HG03060 (cell line): ENCODE results near the gene BFSP2.

Experiments
- ATAC-seq: cut with Tn5 transposase; IDR thresholded peaks from one replicate; pipeline ENCODE4 v1.9.1; 2021; ENCODE audit warnings: low read depth, moderate number of reproducible peaks; ENCODE audit not compliant: unreplicated experiment

The BFSP2 gene

GRCh38 chr3:133381346-133382109 is 18.3 kb upstream of the BFSP2 start:
- no peak for ATAC-seq

GRCh38 chr3:133383175-133383574 is 16.7 kb upstream of the BFSP2 start:
- ATAC-seq = no peak

- ATAC-seq = no peak
Observed at GRCh38 chr3:133383741-133384140, 16.1 kb upstream of the BFSP2 start.

- peak; percentile 52 for ATAC-seq
Observed at GRCh38 chr3:133384331-133385027, 15.4 kb upstream of the BFSP2 start.

- ATAC-seq = no peak
Observed at GRCh38 chr3:133386876-133387275, 13.0 kb upstream of the BFSP2 start.

- no peak for ATAC-seq
Observed at GRCh38 chr3:133387341-133387740, 12.5 kb upstream of the BFSP2 start.

- ATAC-seq = no peak
Observed at GRCh38 chr3:133388696-133389395, 11.0 kb upstream of the BFSP2 start.

GRCh38 chr3:133390715-133391114 is 9.1 kb upstream of the BFSP2 start:
- ATAC-seq = no peak

- ATAC-seq = no peak
Observed at GRCh38 chr3:133393204-133393603, 6.7 kb upstream of the BFSP2 start.

- ATAC-seq = no peak
Observed at GRCh38 chr3:133393691-133394474, 6.0 kb upstream of the BFSP2 start.

GRCh38 chr3:133394561-133395311 is 5.1 kb upstream of the BFSP2 start:
- ATAC-seq = no peak

GRCh38 chr3:133396906-133397305 is 3.0 kb upstream of the BFSP2 start:
- no peak for ATAC-seq

GRCh38 chr3:133401374-133402135 is 1.7 kb downstream of the BFSP2 start:
- ATAC-seq = no peak

- no peak for ATAC-seq
Observed at GRCh38 chr3:133404920-133405319, 5.1 kb downstream of the BFSP2 start.

GRCh38 chr3:133408366-133408765 is 8.5 kb downstream of the BFSP2 start:
- no peak for ATAC-seq

GRCh38 chr3:133408961-133409360 is 9.1 kb downstream of the BFSP2 start:
- ATAC-seq = no peak

GRCh38 chr3:133410191-133410892 is 10.5 kb downstream of the BFSP2 start:
- ATAC-seq = no peak
